A549 (cell line): ENCODE measurements around the gene NTN4. TPM values are rescaled to one million over a fixed set of nuclear protein-coding genes. Genes with fewer than 3 reads are reported as not detected.

ENCODE experiments used
- ATAC-seq, 2 experiments: fragments of 200-7000 bp in 1 of 2; fragments of >200 bp in 1 of 2; cut with Nextera tagmentation in 1 of 2; cut with Tn5 transposase in 1 of 2; 3 replicates each; pipeline versions ENCODE4 v1.8.0 to v1.9.1; 2018 to 2020; ENCODE audit warnings: mild to moderate bottlenecking in 1 of 2, moderate library complexity in 1 of 2
- CTCF ChIA-PET: fragments of 300-600 bp; sonication (Branson Sonifier 250); formaldehyde crosslinking; extraction: SDS; loops from one replicate; lab custom pipeline; 2021; ENCODE audit warnings: antibody characterized with exemption, inconsistent platforms; lab: Yijun Ruan, JAX
- POLR2A ChIA-PET: fragments of 350-600 bp; formaldehyde crosslinking; extraction: SDS; loops from one replicate; lab custom pipeline; 2021; ENCODE audit warnings: antibody characterized with exemption, inconsistent platforms; lab: Yijun Ruan, JAX
- DNase-seq, 2 experiments: peaks; one replicate each; pipeline versions ENCODE4 v3.0.0 to v3.0.0-alpha.2; 2011 to 2016; ENCODE audit warnings: low read depth in 1 of 2, low spot score in 1 of 2
- FAIRE-seq: peaks from 2 replicates; lab custom pipeline; 2011; peaks lifted over from hg19 to GRCh38; lab: Jason Lieb, UNC
- H3K27ac ChIP-seq, 2 experiments: fragments of >200 bp; sonication (Bioruptor Twin); formaldehyde crosslinking; 3 replicates each; pipeline ENCODE4 v1.5.1; 2016 to 2017
- H3K4me1 ChIP-seq: fragments of >200 bp; sonication (Bioruptor Twin); formaldehyde crosslinking; 3 replicates; pipeline ENCODE4 v1.6.1; 2016
- H3K4me2 ChIP-seq: fragments of >200 bp; sonication (Bioruptor Twin); formaldehyde crosslinking; 3 replicates; pipeline ENCODE4 v1.6.1; 2016
- H3K4me3 ChIP-seq: fragments of >200 bp; sonication (Bioruptor Twin); formaldehyde crosslinking; 3 replicates; pipeline ENCODE4 v1.5.1; 2016
- H3K9me3 ChIP-seq: fragments of >200 bp; sonication (Bioruptor Twin); formaldehyde crosslinking; 3 replicates; pipeline ENCODE4 v1.6.1; 2016
- ATOH8 ChIP-seq: fragments of 250-450 bp; sonication (Bioruptor Pico); IDR thresholded peaks from 2 replicates; pipeline ENCODE4 v1.5.0; 2020; ENCODE audit warnings: low read depth, mild to moderate bottlenecking, moderate library complexity
- CBX2 ChIP-seq: fragments of 200-600 bp; sonication (generic); IDR thresholded peaks from 2 replicates; pipeline ENCODE4 v1.6.1; 2016; ENCODE audit warnings: low read depth, mild to moderate bottlenecking, borderline replicate concordance
- CEBPB ChIP-seq, 2 experiments: fragments of >200 bp in 1 of 2; sonication (Bioruptor Twin) in 1 of 2; formaldehyde crosslinking in 1 of 2; IDR thresholded peaks; 2 replicates each; pipeline ENCODE4 v1.6.1; 2012 to 2016
- CHD2 ChIP-seq: fragments of 150-350 bp; IDR thresholded peaks from 2 replicates; pipeline ENCODE4 v1.6.1; 2014; ENCODE audit warnings: low read length; ENCODE audit not compliant: partially characterized antibody
- EHF ChIP-seq: fragments of 250-450 bp; sonication (Bioruptor Pico); IDR thresholded peaks from 2 replicates; pipeline ENCODE4 v1.5.0; 2020; ENCODE audit warnings: mild to moderate bottlenecking
- EP300 ChIP-seq, 2 experiments: fragments of >200 bp; sonication (Bioruptor Twin); formaldehyde crosslinking; IDR thresholded peaks; 2 replicates in 1 of 2; 3 replicates in 1 of 2; pipeline ENCODE4 v1.6.1; 2016 to 2017
- FOSL2 ChIP-seq, 2 experiments: fragments of 450-650 bp in 1 of 2; fragments of >200 bp in 1 of 2; sonication (Bioruptor Twin) in 1 of 2; formaldehyde crosslinking; IDR thresholded peaks; 2 replicates each; pipeline versions ENCODE4 v1.5.0 to v1.6.1; 2016 to 2020; ENCODE audit warnings: mild to moderate bottlenecking in 1 of 2, moderate library complexity in 1 of 2
- FOXS1 ChIP-seq: fragments of 250-450 bp; sonication (Bioruptor Pico); IDR thresholded peaks from 2 replicates; pipeline ENCODE4 v1.5.0; 2020; ENCODE audit warnings: mild to moderate bottlenecking, moderate library complexity
- GATA3 ChIP-seq: IDR thresholded peaks from 2 replicates; pipeline ENCODE4 v1.6.1; 2012; ENCODE audit warnings: borderline replicate concordance
- HEYL ChIP-seq: fragments of 250-450 bp; sonication (Bioruptor Pico); IDR thresholded peaks from 2 replicates; pipeline ENCODE4 v1.8.0; 2021; ENCODE audit warnings: mild to moderate bottlenecking, moderate library complexity
- HOXB13 ChIP-seq: fragments of 250-450 bp; sonication (Bioruptor Pico); IDR thresholded peaks from 2 replicates; pipeline ENCODE4 v1.5.0; 2020; ENCODE audit warnings: low read depth, mild to moderate bottlenecking, moderate library complexity
- JUN ChIP-seq, 2 experiments: fragments of >200 bp; sonication (Bioruptor Twin); formaldehyde crosslinking; IDR thresholded peaks; 2 replicates in 1 of 2; 3 replicates in 1 of 2; pipeline ENCODE4 v1.6.1; 2016 to 2017
- JUNB ChIP-seq: fragments of >200 bp; sonication (Bioruptor Twin); formaldehyde crosslinking; IDR thresholded peaks from 2 replicates; pipeline ENCODE4 v1.6.1; 2016
- KDM1A ChIP-seq: fragments of 200-600 bp; sonication (generic); IDR thresholded peaks from 2 replicates; pipeline ENCODE4 v1.6.1; 2016; ENCODE audit warnings: low read depth, mild to moderate bottlenecking
- NR3C1 ChIP-seq: fragments of >200 bp; sonication (Bioruptor Twin); formaldehyde crosslinking; IDR thresholded peaks from 3 replicates; pipeline ENCODE4 v1.6.1; 2017
- RARB ChIP-seq: fragments of 250-450 bp; sonication (Bioruptor Pico); IDR thresholded peaks from 2 replicates; pipeline ENCODE4 v1.8.0; 2021; ENCODE audit warnings: mild to moderate bottlenecking, moderate library complexity
- TFCP2L1 ChIP-seq: fragments of 250-450 bp; sonication (Bioruptor Pico); IDR thresholded peaks from 2 replicates; pipeline ENCODE4 v1.5.0; 2021; ENCODE audit warnings: mild to moderate bottlenecking
- TP53 ChIP-seq: fragments of 250-450 bp; sonication (Bioruptor Pico); IDR thresholded peaks from 2 replicates; pipeline ENCODE4 v1.5.0; 2021; ENCODE audit warnings: mild to moderate bottlenecking, moderate library complexity
- USF2 ChIP-seq: fragments of 450-650 bp; IDR thresholded peaks from 2 replicates; pipeline ENCODE4 v1.6.1; 2014; ENCODE audit warnings: antibody characterized with exemption
- ZC3H11A ChIP-seq: fragments of 450-650 bp; IDR thresholded peaks from 2 replicates; pipeline ENCODE4 v1.6.1; 2014; ENCODE audit warnings: antibody characterized with exemption, mild to moderate bottlenecking
- ZNF302 ChIP-seq: fragments of 250-450 bp; sonication (Bioruptor Pico); IDR thresholded peaks from 2 replicates; pipeline ENCODE4 v1.9.0; 2021; ENCODE audit warnings: inconsistent platforms, mild to moderate bottlenecking, moderate library complexity
- ZSCAN20 ChIP-seq: fragments of 250-450 bp; sonication (Bioruptor Pico); IDR thresholded peaks from 2 replicates; pipeline ENCODE4 v1.8.0; 2022; ENCODE audit warnings: mild to moderate bottlenecking, moderate library complexity
- WGBS: methylation state at CpG from one replicate; pipeline ENCODE4 v1.1.6; 2017; ENCODE audit errors: missing lambda C conversion rate; 5-methylcytosine and 5-hydroxymethylcytosine counted together
- polyA plus RNA-seq, 4 experiments: library from polyadenylated mRNA; depleted of rRNA in 3 of 4; stranded (reverse); fragments of >200 nt; fragmentation: RNase III in 1 of 4; extraction: RNeasy Plus Mini Kit Qiagen cat#74134 plus additional on column Dnase treatment in 1 of 4; gene quantifications; 2 replicates in 3 of 4; 3 replicates in 1 of 4; pipeline ENCODE4 v1.2.3, GENCODE V29; 2011 to 2017
- TF ChIP-seq, protein P1 (sequence below): IDR thresholded peaks from 2 replicates; pipeline ENCODE4 v1.6.1; 2012; ENCODE audit warnings: low read depth, borderline replicate concordance
- TF ChIP-seq, protein P2 (sequence below): IDR thresholded peaks from 2 replicates; pipeline ENCODE4 v1.6.1; 2012

Gene NTN4
- polyA plus RNA-seq, 2 of the 4 experiments (the other 2 are of a cell fraction), result 37.3 to 132 TPM

DNA sequence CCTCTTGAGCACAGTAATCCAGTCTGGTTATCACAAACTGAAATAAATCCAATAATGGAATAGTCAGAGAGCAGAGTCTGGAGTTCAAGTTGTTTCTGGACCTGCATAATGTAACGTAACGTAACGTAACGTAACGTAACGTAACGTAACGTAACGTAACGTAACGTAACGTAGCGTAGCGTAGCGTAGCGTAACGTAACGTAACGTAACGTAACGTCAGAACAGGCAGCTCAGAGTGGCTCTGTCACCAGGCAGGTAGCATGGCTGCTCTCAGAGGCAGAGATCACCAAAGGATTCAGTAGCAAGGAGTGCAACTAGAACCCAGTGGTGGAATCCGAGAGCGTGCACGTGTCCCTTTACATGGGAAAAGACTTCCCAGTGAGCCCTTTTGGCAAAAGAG is 153.6 kb downstream of the NTN4 start:
- WGBS, result 91% methylated on average over 24 of the region's 24 CpGs
- POLR2A ChIA-PET, result no interaction called here
- TF ChIP-seq ATOH8 (CRISPR knock-in tag) (0 out of 2 replicates have a peak, but pooled peaks have one; percentile 17), CHD2 (no peak), KDM1A (no peak), HOXB13 (no peak), TFCP2L1 (CRISPR knock-in tag) (no peak), ZSCAN20 (CRISPR knock-in tag) (no peak), USF2 (no peak), FOSL2 (IDR thresholded peaks at IDR 0.05) (no peak), FOSL2 (CRISPR knock-in tag; IDR thresholded peaks at IDR 0.05) (no peak), NR3C1 (no peak)
- Histone ChIP-seq H3K9me3 (peaks cover 11% of the 10 kb centered on the region), H3K4me3 (no peak overlapping the region), H3K4me1 (peaks cover 43% of the 10 kb centered on the region), H3K27ac (peak overlapping the region; percentile 62 to 93), H3K4me2 (peak overlapping the region; percentile 39)
- no peak for DNase-seq
- FAIRE-seq, result no peak
- CTCF ChIA-PET, result interaction anchor here (1.1 to 1.4 kb wide), 3 partner anchors 9 to 31 kb away, joined by 3 to 5 read pairs (median 3); no protein-coding TSS in a partner anchor
- no peak for ATAC-seq

- TF ChIP-seq CEBPB (IDR thresholded peaks at IDR 0.05) (peak in 1 of 2 experiments; percentile 55; a peak in 3 of 4 replicates), JUNB (peak; percentile 61; the same call in 1 of the 2 replicates), FOSL2 (IDR thresholded peaks at IDR 0.05) (no peak), FOSL2 (CRISPR knock-in tag; IDR thresholded peaks at IDR 0.05) (peak; percentile 61), ZNF302 (CRISPR knock-in tag) (peak; percentile 70), RARB (CRISPR knock-in tag) (0 out of 2 replicates have a peak, but pooled peaks have one; percentile 18), FOXS1 (CRISPR knock-in tag) (0 out of 2 replicates have a peak, but pooled peaks have one; percentile 23), TP53 (0 out of 2 replicates have a peak, but pooled peaks have one; percentile 59), CBX2 (no peak), HEYL (CRISPR knock-in tag) (no peak; the same call in 1 of the 2 replicates), JUN (IDR thresholded peaks at IDR 0.05) (peak in 1 of 2 experiments; percentile 40; a peak in 1 of 5 replicates), ZC3H11A (no peak), EP300 (IDR thresholded peaks at IDR 0.05) (peak in 1 of 2 experiments; percentile 24; a peak in 2 of 5 replicates), EHF (CRISPR knock-in tag) (0 out of 2 replicates have a peak, but pooled peaks have one; percentile 34), GATA3 (peak; percentile 46; the same call in 1 of the 2 replicates), HOXB13 (peak; percentile 44; the same call in 1 of the 2 replicates)
- TF ChIP-seq, protein P1, sequence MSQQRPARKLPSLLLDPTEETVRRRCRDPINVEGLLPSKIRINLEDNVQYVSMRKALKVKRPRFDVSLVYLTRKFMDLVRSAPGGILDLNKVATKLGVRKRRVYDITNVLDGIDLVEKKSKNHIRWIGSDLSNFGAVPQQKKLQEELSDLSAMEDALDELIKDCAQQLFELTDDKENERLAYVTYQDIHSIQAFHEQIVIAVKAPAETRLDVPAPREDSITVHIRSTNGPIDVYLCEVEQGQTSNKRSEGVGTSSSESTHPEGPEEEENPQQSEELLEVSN, result no peak
- TF ChIP-seq, protein P2, sequence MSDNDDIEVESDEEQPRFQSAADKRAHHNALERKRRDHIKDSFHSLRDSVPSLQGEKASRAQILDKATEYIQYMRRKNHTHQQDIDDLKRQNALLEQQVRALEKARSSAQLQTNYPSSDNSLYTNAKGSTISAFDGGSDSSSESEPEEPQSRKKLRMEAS, result peak; percentile 31; the same call in 1 of the 2 replicates
- ATAC-seq (peak in 1 of 2 experiments; percentile 18; a peak in 3 of 6 replicates), DNase-seq (peak in 1 of 2 experiments; percentile 80), FAIRE-seq (no peak)
- peak overlapping the region; percentile 91 to 93 for H3K27ac ChIP-seq
- ChIA-PET POLR2A (no interaction called here), CTCF (interaction anchor here (0.9 to 4.4 kb wide), 4 partner anchors 11 to 155 kb away, joined by 3 to 25 read pairs (median 8); no protein-coding TSS in a partner anchor)
- no peak overlapping the region for H3K4me3 ChIP-seq
- 65% methylated on average over 9 of the region's 9 CpGs for WGBS
- H3K4me2 ChIP-seq, result peak overlapping the region; percentile 65; the same call in 2 of the 3 replicates
- H3K9me3 ChIP-seq, result peaks cover 14% of the 10 kb centered on the region
- H3K4me1 ChIP-seq, result peaks cover 43% of the 10 kb centered on the region
These were observed 155.6 kb downstream of the NTN4 start for GRCh38 chr12:95634622-95635621.
